GM08714 (cell line): ENCODE results near the gene MGST3.
"Not testable (repeated sequence)": the region's sequence is repeated elsewhere in the genome, so short reads cannot be mapped to it uniquely, and the experiment has no call there.

Experiments
- H3K4me3 ChIP-seq: fragments of 200-500 bp; sonication (Bioruptor generic); 2 replicates; pipeline ENCODE4 v1.5.1; 2014; ENCODE audit warnings: mild to moderate bottlenecking, low read length, inconsistent platforms
- ZNF274 ChIP-seq: IDR thresholded peaks from 2 replicates; pipeline ENCODE4 v1.6.1; 2012; ENCODE audit warnings: mild to moderate bottlenecking, low read depth, low read length

MGST3 gene

GRCh38 chr1:165686971-165687433, 56.0 kb downstream of the MGST3 start:
- no peak for TF ChIP-seq ZNF274
- no peak overlapping the region for H3K4me3 ChIP-seq

DNA sequence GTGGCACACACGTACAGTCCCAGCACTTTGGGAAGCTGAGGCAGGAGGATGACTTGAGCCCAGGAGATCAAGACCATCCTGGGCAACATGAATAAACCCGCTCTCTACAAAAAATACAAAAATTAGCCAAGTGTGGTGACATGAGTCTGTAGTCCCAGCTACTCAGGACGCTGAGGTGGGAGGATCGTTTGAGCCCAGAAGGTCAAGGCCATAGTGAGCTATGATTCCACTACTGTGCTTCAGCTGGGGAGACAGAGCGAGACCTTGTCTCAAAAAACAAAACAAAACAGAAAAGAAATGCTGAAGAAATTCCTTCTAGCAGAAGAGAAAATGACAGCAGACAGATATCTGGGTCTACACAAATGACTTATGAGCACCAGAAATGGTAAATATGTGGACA, 57.0 kb downstream of the MGST3 start:
- TF ChIP-seq ZNF274: no peak
- no peak overlapping the region for H3K4me3 ChIP-seq

- TF ChIP-seq ZNF274: no peak
- no peak overlapping the region for H3K4me3 ChIP-seq
Measured at GRCh38 chr1:165695031-165695430, 64.0 kb downstream of the MGST3 start.

GRCh38 chr1:165696625-165697100, 65.6 kb downstream of the MGST3 start:
- H3K4me3 ChIP-seq: peak overlapping the region; percentile 37

GRCh38 chr1:165697491-165697880, 66.5 kb downstream of the MGST3 start:
- H3K4me3 ChIP-seq: peak overlapping the region; percentile 84
- TF ChIP-seq ZNF274: no peak

More at GRCh38 chr1:165696625-165697100, 65.6 kb downstream of the MGST3 start:
- TF ChIP-seq ZNF274: no peak

GRCh38 chr1:165697881-165698760, 67.1 kb downstream of the MGST3 start, which contains the start of gene ALDH9A1:
Gene ALDH9A1, minus strand, starts transcription at chr1:165698562. Its CDS starts 4 bp downstream, at chr1:165698558.
- no peak for TF ChIP-seq ZNF274
- H3K4me3 ChIP-seq: peak within 1 kb of the TSS; percentile 84

GRCh38 chr1:165698761-165699052, 67.7 kb downstream of the MGST3 start:
- peak overlapping the region; percentile 84 for H3K4me3 ChIP-seq
- no peak for TF ChIP-seq ZNF274

- no peak for TF ChIP-seq ZNF274
- H3K4me3 ChIP-seq: no peak overlapping the region
Measured at GRCh38 chr1:165699577-165699976, 68.5 kb downstream of the MGST3 start.

DNA sequence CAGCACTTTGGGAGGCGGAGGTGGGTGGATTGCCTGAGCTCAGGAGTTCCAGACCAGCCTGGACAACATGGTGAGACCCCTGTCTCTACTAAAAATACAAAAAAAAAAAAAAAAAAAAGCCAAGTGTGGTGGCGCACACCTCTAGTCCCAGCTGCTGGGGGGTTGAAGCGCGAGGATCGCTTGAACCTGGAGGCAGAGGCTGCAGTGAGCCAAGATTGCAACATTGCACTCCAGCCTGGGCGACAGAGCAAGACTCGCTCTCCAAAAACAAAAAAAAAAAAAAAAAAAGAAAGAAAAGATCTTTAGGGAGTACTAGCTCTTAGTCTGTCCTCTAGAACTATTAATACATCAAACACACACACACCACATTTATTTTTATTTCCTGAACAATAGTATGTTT, 70.9 kb downstream of the MGST3 start:
- not testable (repeated sequence) for H3K4me3 ChIP-seq

DNA sequence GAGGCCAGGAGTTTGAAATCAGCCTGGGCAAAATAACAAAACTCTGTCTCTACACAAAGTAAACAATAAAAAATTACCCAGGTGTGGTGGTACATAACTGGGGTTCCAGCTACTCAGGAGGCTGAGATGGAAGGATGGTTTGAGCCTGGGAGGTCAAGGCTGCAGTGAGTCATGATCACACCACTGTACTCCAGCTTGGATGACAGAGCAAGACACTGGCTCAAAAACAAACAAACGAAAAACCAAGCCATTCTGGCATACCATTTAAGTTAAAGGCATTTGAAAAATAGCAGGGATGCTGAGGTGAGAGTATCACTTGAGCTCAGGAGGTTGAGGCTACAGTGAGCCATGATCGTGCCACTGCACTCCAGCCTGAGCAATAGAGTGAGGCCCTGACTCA, 72.6 kb downstream of the MGST3 start:
- no peak for TF ChIP-seq ZNF274

More for the DNA sequence above, 72.6 kb downstream of the MGST3 start:
- no peak overlapping the region for H3K4me3 ChIP-seq
